Keratinocyte (primary cell): ENCODE data around the gene OR2W3. TPM values are rescaled to one million over a fixed set of nuclear protein-coding genes. Genes with fewer than 3 reads are reported as not detected.

Source experiments
- DNase-seq: peaks from one replicate; pipeline ENCODE4 v3.0.0-alpha.2; 2011; ENCODE audit warnings: low read depth, missing footprints, low spot score
- FAIRE-seq: peaks from 2 replicates; lab custom pipeline; 2011; peaks lifted over from hg19 to GRCh38; lab: Jason Lieb, UNC
- H2AFZ ChIP-seq: 2 replicates; pipeline ENCODE4 v1.6.0; 2012; ENCODE audit warnings: low read length, control low read depth, inconsistent platforms; ENCODE audit not compliant: control insufficient read depth
- H3K27ac ChIP-seq: 2 replicates; pipeline ENCODE4 v1.5.1; 2011; ENCODE audit warnings: low read length; ENCODE audit not compliant: control insufficient read depth, insufficient read depth
- H3K27me3 ChIP-seq: 3 replicates; pipeline ENCODE4 v1.6.0; 2011; ENCODE audit warnings: low read length; ENCODE audit not compliant: control insufficient read depth, insufficient read depth; ENCODE audit errors: extremely low read depth
- H3K36me3 ChIP-seq, 2 experiments: 2 replicates in 1 of 2; 3 replicates in 1 of 2; pipeline ENCODE4 v1.5.1; 2011; ENCODE audit warnings: low read length in 2 of 2, mild to moderate bottlenecking in 1 of 2; ENCODE audit not compliant: control insufficient read depth in 2 of 2, insufficient read depth in 2 of 2; ENCODE audit errors: extremely low read depth in 1 of 2
- H3K4me1 ChIP-seq: 3 replicates; pipeline ENCODE4 v1.5.1; 2011; ENCODE audit warnings: low read length; ENCODE audit not compliant: control insufficient read depth, insufficient read depth; ENCODE audit errors: extremely low read depth
- H3K4me2 ChIP-seq: 3 replicates; pipeline ENCODE4 v1.6.0; 2011; ENCODE audit warnings: low read depth, low read length; ENCODE audit not compliant: control insufficient read depth, insufficient read depth; ENCODE audit errors: extremely low read depth
- H3K4me3 ChIP-seq, 3 experiments: fragments of 200-600 bp in 1 of 3; sonication (generic) in 1 of 3; 2 replicates in 2 of 3; 3 replicates in 1 of 3; pipeline ENCODE4 v1.5.1; 2011 to 2016; ENCODE audit warnings: low read length in 3 of 3, mild to moderate bottlenecking in 3 of 3, control low read depth in 2 of 3, inconsistent platforms in 1 of 3, low read depth in 1 of 3, mixed read lengths in 1 of 3, mixed run types in 1 of 3, moderate library complexity in 1 of 3; ENCODE audit not compliant: control insufficient read depth in 2 of 3, insufficient read depth in 2 of 3; ENCODE audit errors: extremely low read depth in 1 of 3
- H3K79me2 ChIP-seq: 2 replicates; pipeline ENCODE4 v1.6.0; 2012; ENCODE audit warnings: low read length; ENCODE audit not compliant: control insufficient read depth, insufficient read depth
- H3K9ac ChIP-seq: 3 replicates; pipeline ENCODE4 v1.6.0; 2011; ENCODE audit warnings: low read length; ENCODE audit not compliant: control insufficient read depth, insufficient read depth; ENCODE audit errors: extremely low read depth
- H3K9me1 ChIP-seq: 3 replicates; pipeline ENCODE4 v1.6.0; 2011; ENCODE audit warnings: low read length; ENCODE audit not compliant: control insufficient read depth, insufficient read depth; ENCODE audit errors: extremely low read depth
- H3K9me3 ChIP-seq: 2 replicates; pipeline ENCODE4 v1.5.1; 2012; ENCODE audit warnings: low read depth, low read length; ENCODE audit not compliant: control insufficient read depth
- H4K20me1 ChIP-seq: 3 replicates; pipeline ENCODE4 v1.6.0; 2011; ENCODE audit warnings: low read length; ENCODE audit not compliant: control insufficient read depth, insufficient read depth; ENCODE audit errors: extremely low read depth
- EZH2 ChIP-seq: IDR thresholded peaks from one replicate; pipeline ENCODE4 v1.6.1; 2012; ENCODE audit warnings: inconsistent platforms, mild to moderate bottlenecking, low read length, moderate library complexity
- dilution Hi-C: fragments of 300-500 bp; cut with MboI; formaldehyde crosslinking; loops from one replicate; pipeline ENCODE4 v1.7.0; 2020; ENCODE audit warnings: low sequenced_read_pairs; ENCODE audit not compliant: extremely low pct_ligation_motif_present
- polyA plus RNA-seq, 5 experiments: library from polyadenylated mRNA; depleted of rRNA in 3 of 5; stranded (reverse) in 3 of 5; stranded (forward) in 1 of 5; unstranded in 1 of 5; fragments of >200 nt; gene quantifications; 1 replicate in 1 of 5; 2 replicates in 3 of 5; 3 replicates in 1 of 5; pipeline versions ENCODE4 v1.2.1 to v1.2.3, GENCODE V29; 2011 to 2012; ENCODE audit warnings: missing spikeins in 2 of 5, low read depth in 1 of 5, low replicate concordance in 1 of 5
- TF ChIP-seq, protein P1 (sequence below), 3 experiments: IDR thresholded peaks in 1 of 3; conservative IDR thresholded peaks in 1 of 3; optimal IDR thresholded peaks in 1 of 3; 2 replicates in 2 of 3; 3 replicates in 1 of 3; pipeline versions ENCODE3 to v1.5.1; 2011; ENCODE audit warnings: low read length in 3 of 3, mild to moderate bottlenecking in 3 of 3, moderate library complexity in 2 of 3, control low read depth in 1 of 3, inconsistent platforms in 1 of 3; ENCODE audit not compliant: insufficient read depth in 2 of 3; ENCODE audit errors: extremely low read depth in 1 of 3

OR2W3 gene
- polyA plus RNA-seq, 1 donor (not counting 4 experiments of a cell fraction or from before 2014, with no cell fraction given): 0.08 TPM

DNA sequence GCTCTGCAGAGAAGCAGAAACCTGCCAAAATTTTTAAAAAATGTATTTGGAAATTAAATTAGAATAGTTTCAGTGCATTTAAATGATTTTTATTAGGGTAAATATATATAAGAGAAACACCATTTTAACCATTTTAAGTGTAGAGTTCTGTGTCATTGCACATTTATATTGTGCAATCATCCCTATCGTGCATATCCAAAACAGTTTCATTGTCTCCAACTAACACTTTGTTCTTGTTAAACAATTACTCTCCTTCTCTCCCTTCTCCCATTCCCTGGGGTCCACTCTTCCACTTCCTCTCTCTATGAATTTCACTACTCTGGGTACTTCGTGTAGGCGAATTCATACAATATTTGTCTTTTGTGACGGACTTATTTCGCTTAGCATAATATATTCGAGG lies 47.2 kb downstream of the OR2W3 start:
- no peak for TF ChIP-seq EZH2
- TF ChIP-seq, protein P1, sequence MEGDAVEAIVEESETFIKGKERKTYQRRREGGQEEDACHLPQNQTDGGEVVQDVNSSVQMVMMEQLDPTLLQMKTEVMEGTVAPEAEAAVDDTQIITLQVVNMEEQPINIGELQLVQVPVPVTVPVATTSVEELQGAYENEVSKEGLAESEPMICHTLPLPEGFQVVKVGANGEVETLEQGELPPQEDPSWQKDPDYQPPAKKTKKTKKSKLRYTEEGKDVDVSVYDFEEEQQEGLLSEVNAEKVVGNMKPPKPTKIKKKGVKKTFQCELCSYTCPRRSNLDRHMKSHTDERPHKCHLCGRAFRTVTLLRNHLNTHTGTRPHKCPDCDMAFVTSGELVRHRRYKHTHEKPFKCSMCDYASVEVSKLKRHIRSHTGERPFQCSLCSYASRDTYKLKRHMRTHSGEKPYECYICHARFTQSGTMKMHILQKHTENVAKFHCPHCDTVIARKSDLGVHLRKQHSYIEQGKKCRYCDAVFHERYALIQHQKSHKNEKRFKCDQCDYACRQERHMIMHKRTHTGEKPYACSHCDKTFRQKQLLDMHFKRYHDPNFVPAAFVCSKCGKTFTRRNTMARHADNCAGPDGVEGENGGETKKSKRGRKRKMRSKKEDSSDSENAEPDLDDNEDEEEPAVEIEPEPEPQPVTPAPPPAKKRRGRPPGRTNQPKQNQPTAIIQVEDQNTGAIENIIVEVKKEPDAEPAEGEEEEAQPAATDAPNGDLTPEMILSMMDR (optimal IDR thresholded peaks at IDR 0.05 in 1 of 3, IDR thresholded peaks at IDR 0.05 in 1 of 3, conservative IDR thresholded peaks at IDR 0.05 in 1 of 3; ENCODE audit: extremely low read depth in 1 of 3, insufficient read depth in 2 of 3, low read length in 3 of 3): no peak
- no peak overlapping the region for H2AFZ ChIP-seq
- H3K79me2 ChIP-seq: no peaks in the 10 kb centered on the region
- H3K9ac ChIP-seq: no peak overlapping the region
- no peaks in the 10 kb centered on the region for H3K27me3 ChIP-seq
- no peaks in the 10 kb centered on the region for H4K20me1 ChIP-seq
- peaks cover 2% of the 10 kb centered on the region for H3K9me3 ChIP-seq
- DNase-seq (no peak), FAIRE-seq (no peak)
- no peak overlapping the region for H3K4me2 ChIP-seq
- H3K9me1 ChIP-seq: no peaks in the 10 kb centered on the region
- H3K36me3 ChIP-seq: no peaks in the 10 kb centered on the region
- no peak overlapping the region for H3K27ac ChIP-seq
- no peaks in the 10 kb centered on the region for H3K4me1 ChIP-seq
- H3K4me3 ChIP-seq: no peak overlapping the region
- dilution Hi-C loops: no loop called here

Other genes with a start within 250 kb of the OR2W3 start
- not detected in 3 replicates for gene OR13G1, start 215.8 kb upstream of the OR2W3 start, polyA plus RNA-seq
- gene OR6F1, start 178.9 kb upstream of the OR2W3 start, polyA plus RNA-seq: not detected in 3 replicates
- gene OR14K1, start 157.0 kb upstream of the OR2W3 start, polyA plus RNA-seq: not detected in 3 replicates
- not detected in 3 replicates for gene OR14A2, start 147.4 kb upstream of the OR2W3 start, polyA plus RNA-seq
- not detected in 3 replicates for gene OR1C1, start 135.0 kb upstream of the OR2W3 start, polyA plus RNA-seq
- gene OR14A16, start 71.5 kb upstream of the OR2W3 start, polyA plus RNA-seq: not detected in 3 replicates
- not detected in 3 replicates for gene OR11L1, start 53.7 kb upstream of the OR2W3 start, polyA plus RNA-seq
- gene TRIM58, start 38.4 kb upstream of the OR2W3 start, polyA plus RNA-seq: 0.09 to 0.29 TPM (median 0.14 TPM) in 3 replicates
- not detected in 3 replicates for gene OR2T8, start 24.7 kb downstream of the OR2W3 start, polyA plus RNA-seq
- not detected in 3 replicates for gene OR2AJ1, start 29.3 kb downstream of the OR2W3 start, polyA plus RNA-seq
- gene OR2L8, start 53.3 kb downstream of the OR2W3 start, polyA plus RNA-seq: not detected in 3 replicates
- gene OR2AK2, start 69.6 kb downstream of the OR2W3 start, polyA plus RNA-seq: not detected in 3 replicates
- not detected in 3 replicates for gene OR2L5, start 118.1 kb downstream of the OR2W3 start, polyA plus RNA-seq
- 0.03 TPM in 1 of 3 replicates, not detected in the others for gene OR2L2, start 134.5 kb downstream of the OR2W3 start, polyA plus RNA-seq
- gene OR2L3, start 151.2 kb downstream of the OR2W3 start, polyA plus RNA-seq: not detected in 3 replicates
- not detected in 3 replicates for gene OR2L13, start 199.6 kb downstream of the OR2W3 start, polyA plus RNA-seq
- gene OR2M5, start 249.6 kb downstream of the OR2W3 start, polyA plus RNA-seq: not detected in 3 replicates